ENCODE measurements around the gene GPRIN3.

DNA sequence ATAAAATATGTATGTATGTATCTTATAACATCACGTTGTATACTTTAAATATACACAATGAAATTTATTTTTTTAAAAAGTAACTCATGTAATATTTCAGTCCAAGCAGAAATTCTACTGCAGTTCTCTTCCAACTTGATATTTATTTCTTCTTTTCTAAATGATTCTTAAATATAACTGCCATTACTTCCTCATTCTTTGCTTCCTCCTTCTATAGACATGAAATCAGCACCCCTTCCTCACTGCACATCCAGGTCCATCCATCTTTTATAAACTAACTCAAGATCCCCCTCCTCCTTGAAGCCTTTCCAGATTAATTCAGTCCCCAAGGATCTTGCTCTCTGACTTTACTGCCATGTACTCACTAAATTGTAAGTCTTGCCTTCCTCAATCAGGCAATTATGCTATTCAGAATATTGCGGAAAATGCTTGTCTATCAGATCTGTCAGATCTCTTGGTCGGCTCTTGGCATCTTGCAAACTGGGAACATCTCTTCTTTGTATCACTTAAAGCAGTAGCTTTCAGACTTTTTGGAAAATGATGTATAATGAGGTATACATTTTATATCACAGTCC is 3.7 kb downstream of the GPRIN3 start:
- TF ChIP-seq EZH2 (IDR thresholded peaks at IDR 0.05; ENCODE audit: insufficient read depth, poor library complexity, severe bottlenecking) = no peak
- no peak for TF ChIP-seq EZH2phosphoT487 (IDR thresholded peaks at IDR 0.05; ENCODE audit: insufficient read depth, low read depth)

Data from GM23248 (cell line).